Neuron (in vitro differentiated cells): ENCODE results near the gene ATP6V0A1.
"Not testable (repeated sequence)": the region's sequence is repeated elsewhere in the genome, so short reads cannot be mapped to it uniquely, and the experiment has no call there.

Experiments
- H2AFZ ChIP-seq: one replicate; pipeline ENCODE4 v1.6.1; 2013; ENCODE audit warnings: low read depth, mild to moderate bottlenecking, inconsistent platforms, low read length, moderate library complexity
- H3K27me3 ChIP-seq: one replicate; pipeline ENCODE4 v1.6.1; 2013; ENCODE audit warnings: low read length; ENCODE audit not compliant: insufficient read depth
- H3K36me3 ChIP-seq: one replicate; pipeline ENCODE4 v1.6.1; 2013; ENCODE audit warnings: low read length; ENCODE audit not compliant: insufficient read depth
- H3K4me1 ChIP-seq: one replicate; pipeline ENCODE4 v1.6.1; 2013; ENCODE audit warnings: low read length; ENCODE audit not compliant: insufficient read depth
- H3K4me3 ChIP-seq: 2 replicates; pipeline ENCODE4 v1.5.1; 2013; ENCODE audit warnings: mild to moderate bottlenecking, low read length, moderate library complexity
- H3K9me3 ChIP-seq: one replicate; pipeline ENCODE4 v1.6.1; 2013; ENCODE audit warnings: low read length

ATP6V0A1 gene

DNA sequence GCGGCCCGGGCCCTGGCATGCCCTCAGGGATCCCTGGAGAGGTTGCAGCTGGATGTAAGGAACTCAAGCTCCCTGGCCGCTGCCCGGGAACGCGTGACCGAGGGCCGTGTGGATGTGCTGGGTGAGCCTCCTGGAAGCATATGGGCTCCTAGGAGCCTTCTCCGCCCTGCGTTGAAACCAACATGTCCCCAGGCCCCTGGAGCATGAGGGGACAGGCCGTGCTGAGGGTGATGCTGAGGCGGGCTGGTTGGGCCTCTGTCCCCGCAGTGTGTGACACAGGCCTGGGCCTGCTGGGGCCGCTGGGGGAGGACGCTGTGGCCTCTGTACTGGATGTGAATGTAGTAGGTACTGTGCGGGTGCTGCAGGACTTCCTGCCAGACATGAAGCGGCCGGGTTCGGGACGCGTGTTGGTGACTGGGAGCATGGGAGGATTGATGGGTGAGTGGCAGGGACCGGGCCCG, 88.4 kb downstream of the ATP6V0A1 start:
- H3K36me3 ChIP-seq = peaks cover 11% of the 10 kb centered on the region
- H3K4me3 ChIP-seq = no peak overlapping the region
- H3K4me1 ChIP-seq = no peaks in the 10 kb centered on the region
- no peaks in the 10 kb centered on the region for H3K9me3 ChIP-seq
- H3K27me3 ChIP-seq = no peaks in the 10 kb centered on the region
- no peak overlapping the region for H2AFZ ChIP-seq

DNA sequence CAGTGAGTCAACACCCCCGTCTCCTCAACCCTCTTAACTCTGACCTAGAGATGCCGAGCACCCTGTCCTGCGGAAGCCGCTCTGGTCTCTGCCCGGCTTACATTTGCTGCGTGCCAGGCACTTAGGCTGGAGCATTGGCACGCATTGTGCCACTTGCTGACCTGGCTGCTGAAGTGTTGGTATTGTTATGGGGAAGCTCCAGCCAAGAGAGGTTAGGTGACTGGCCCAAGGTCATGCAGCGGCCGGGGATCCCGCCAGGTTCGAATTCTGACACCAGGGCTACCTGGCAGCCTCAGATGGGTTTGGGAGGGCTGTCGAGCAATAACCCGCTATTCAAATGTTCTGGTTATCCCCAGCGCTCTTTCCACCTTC, 89.0 kb downstream of the ATP6V0A1 start:
- Histone ChIP-seq H2AFZ (no peak overlapping the region), H3K4me3 (no peak overlapping the region)

DNA sequence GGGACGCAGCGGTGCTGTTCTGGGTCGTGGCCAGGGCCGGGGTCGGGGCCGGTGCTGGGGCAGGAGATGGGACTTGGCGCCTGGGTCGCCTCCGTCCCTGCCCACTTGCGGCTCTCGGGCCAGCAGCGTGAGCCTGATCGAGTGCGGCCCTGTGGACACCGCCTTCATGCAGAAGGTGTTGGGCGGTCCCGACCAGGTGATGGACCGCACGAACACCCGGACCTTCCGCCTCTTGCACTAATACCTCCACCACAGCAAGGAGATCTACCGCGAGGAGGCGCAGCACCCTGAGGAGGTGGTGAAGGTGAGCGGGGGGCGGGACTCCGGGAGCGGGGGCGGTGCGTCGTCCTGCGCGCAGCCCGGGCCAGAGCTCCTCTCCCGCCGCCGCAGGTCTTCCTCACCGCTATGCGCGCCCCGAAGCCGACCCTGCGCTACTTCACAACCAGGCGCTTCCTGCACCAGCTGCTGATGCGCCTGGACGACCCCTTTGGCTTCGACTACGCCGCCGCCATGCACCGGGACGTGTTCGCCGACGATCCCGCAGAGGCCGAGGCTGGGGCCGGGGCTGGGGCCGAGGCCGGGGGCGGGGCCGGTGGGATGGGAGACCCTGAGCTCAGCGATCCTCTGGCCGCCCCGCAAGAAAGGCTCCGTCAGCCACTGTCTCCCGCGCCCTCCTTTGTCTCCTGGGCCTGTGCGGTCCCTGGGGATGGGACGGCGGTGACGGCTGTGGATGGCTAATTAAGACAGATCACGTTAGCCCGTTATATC, 89.6 kb downstream of the ATP6V0A1 start:
- H3K4me3 ChIP-seq = no peak overlapping the region
- no peaks in the 10 kb centered on the region for H3K9me3 ChIP-seq
- peaks cover 11% of the 10 kb centered on the region for H3K36me3 ChIP-seq
- no peak overlapping the region for H2AFZ ChIP-seq
- no peaks in the 10 kb centered on the region for H3K27me3 ChIP-seq
- no peaks in the 10 kb centered on the region for H3K4me1 ChIP-seq

More for the DNA sequence above, 89.0 kb downstream of the ATP6V0A1 start:
- no peaks in the 10 kb centered on the region for H3K4me1 ChIP-seq
- H3K27me3 ChIP-seq = no peaks in the 10 kb centered on the region
- peaks cover 11% of the 10 kb centered on the region for H3K36me3 ChIP-seq
- H3K9me3 ChIP-seq = no peaks in the 10 kb centered on the region

DNA sequence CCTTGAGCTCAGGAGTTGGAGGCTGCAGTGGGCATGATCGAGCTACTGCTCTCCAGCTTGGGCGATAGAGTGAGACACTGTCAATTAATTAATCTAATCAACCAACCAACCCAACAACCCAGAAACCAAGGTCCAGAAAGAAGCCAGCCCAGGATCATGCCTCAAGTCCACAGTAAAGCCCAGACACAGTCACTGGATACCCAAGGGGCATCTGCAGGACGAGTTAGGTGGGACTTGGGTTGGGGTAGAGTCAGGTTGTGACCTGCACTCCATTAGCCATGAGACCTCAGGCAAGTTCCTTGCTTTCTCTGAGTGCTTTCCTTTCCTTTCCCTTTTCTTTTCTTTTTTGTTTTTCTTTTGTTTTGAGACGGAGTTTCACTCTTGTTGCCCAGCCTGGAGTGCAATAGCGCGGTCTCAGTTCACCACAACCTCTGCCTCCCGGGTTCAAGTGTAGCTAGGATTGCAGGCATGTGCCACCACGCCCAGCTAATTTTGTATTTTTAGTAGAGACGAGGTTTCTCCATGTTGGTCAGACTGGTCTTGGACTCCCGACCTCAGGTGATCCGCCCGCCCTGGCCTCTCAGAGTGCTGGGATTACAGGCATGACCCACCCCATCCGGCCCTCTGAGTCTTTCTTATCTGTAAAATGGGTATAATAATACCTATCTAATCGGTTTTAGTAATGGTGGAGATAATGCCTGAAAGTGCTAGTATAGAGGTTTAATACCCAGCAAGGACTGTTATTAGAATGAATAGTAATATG, 90.5 kb downstream of the ATP6V0A1 start:
- Histone ChIP-seq H3K4me1 (peaks cover 4% of the 10 kb centered on the region), H2AFZ (no peak overlapping the region), H3K9me3 (no peaks in the 10 kb centered on the region), H3K36me3 (peaks cover 10% of the 10 kb centered on the region), H3K4me3 (no peak overlapping the region), H3K27me3 (no peaks in the 10 kb centered on the region)

GRCh38 chr17:42552736-42553135, 94.1 kb downstream of the ATP6V0A1 start, which contains the start of gene HSD17B1:
Gene HSD17B1 (plus strand): TSS chr17:42552923. CDS start chr17:42552934, 11 bp downstream.
- H2AFZ ChIP-seq, H3K9me3 ChIP-seq, H3K4me1 ChIP-seq, H3K27me3 ChIP-seq, H3K36me3 ChIP-seq: not testable (repeated sequence)
- H3K4me3 ChIP-seq = peak within 1 kb of the TSS; percentile 64

- Histone ChIP-seq H3K4me3 (no peak overlapping the region), H3K27me3 (no peaks in the 10 kb centered on the region)
Observed at GRCh38 chr17:42553161-42553818, 94.6 kb downstream of the ATP6V0A1 start.

GRCh38 chr17:42553866-42554249, 95.2 kb downstream of the ATP6V0A1 start:
- H2AFZ ChIP-seq = no peak overlapping the region
- peaks cover 6% of the 10 kb centered on the region for H3K4me1 ChIP-seq
- no peaks in the 10 kb centered on the region for H3K27me3 ChIP-seq

More at GRCh38 chr17:42553161-42553818, 94.6 kb downstream of the ATP6V0A1 start:
- Histone ChIP-seq H2AFZ (no peak overlapping the region), H3K9me3 (no peaks in the 10 kb centered on the region), H3K36me3 (peaks cover 7% of the 10 kb centered on the region), H3K4me1 (peaks cover 6% of the 10 kb centered on the region)

GRCh38 chr17:42554250-42555121, 95.8 kb downstream of the ATP6V0A1 start:
- Histone ChIP-seq H3K9me3 (no peaks in the 10 kb centered on the region), H3K4me1 (peaks cover 6% of the 10 kb centered on the region), H3K27me3 (no peaks in the 10 kb centered on the region), H3K36me3 (peaks cover 7% of the 10 kb centered on the region), H2AFZ (peak overlapping the region; percentile 52), H3K4me3 (peak overlapping the region; percentile 64)

More at GRCh38 chr17:42553866-42554249, 95.2 kb downstream of the ATP6V0A1 start:
- Histone ChIP-seq H3K4me3 (peak overlapping the region; percentile 64), H3K9me3 (no peaks in the 10 kb centered on the region), H3K36me3 (peaks cover 7% of the 10 kb centered on the region)

- Histone ChIP-seq H3K27me3 (no peaks in the 10 kb centered on the region), H3K36me3 (peaks cover 7% of the 10 kb centered on the region), H2AFZ (peak overlapping the region; percentile 52)
Observed at GRCh38 chr17:42555122-42555622, 96.5 kb downstream of the ATP6V0A1 start.

GRCh38 chr17:42555961-42556617, 97.4 kb downstream of the ATP6V0A1 start:
- H3K4me3 ChIP-seq, H3K4me1 ChIP-seq, H2AFZ ChIP-seq, H3K27me3 ChIP-seq, H3K36me3 ChIP-seq, H3K9me3 ChIP-seq: not testable (repeated sequence)

More at GRCh38 chr17:42555122-42555622, 96.5 kb downstream of the ATP6V0A1 start:
- Histone ChIP-seq H3K4me1 (peaks cover 6% of the 10 kb centered on the region), H3K4me3 (peak overlapping the region; percentile 64), H3K9me3 (no peaks in the 10 kb centered on the region)

- no peak overlapping the region for H3K4me3 ChIP-seq
- no peaks in the 10 kb centered on the region for H3K27me3 ChIP-seq
- H3K9me3 ChIP-seq = no peaks in the 10 kb centered on the region
- no peaks in the 10 kb centered on the region for H3K36me3 ChIP-seq
- H2AFZ ChIP-seq = no peak overlapping the region
- H3K4me1 ChIP-seq = peaks cover 13% of the 10 kb centered on the region
Observed at GRCh38 chr17:42559075-42559474, 100.4 kb downstream of the ATP6V0A1 start.

- H3K4me1 ChIP-seq = peaks cover 12% of the 10 kb centered on the region
- peaks cover 9% of the 10 kb centered on the region for H3K36me3 ChIP-seq
- H3K4me3 ChIP-seq = no peak overlapping the region
- H3K9me3 ChIP-seq = no peaks in the 10 kb centered on the region
- H2AFZ ChIP-seq = no peak overlapping the region
- no peaks in the 10 kb centered on the region for H3K27me3 ChIP-seq
Observed at GRCh38 chr17:42560246-42560645, 101.6 kb downstream of the ATP6V0A1 start.
